HEK293T (cell line): ENCODE measurements around the gene ESRRG.

ENCODE experiments used
- FOXM1 ChIP-seq: fragments of 450-650 bp; IDR thresholded peaks from 2 replicates; pipeline ENCODE4 v1.6.1; 2017; ENCODE audit warnings: mild to moderate bottlenecking, borderline replicate concordance
- LEF1 ChIP-seq: fragments of 450-650 bp; IDR thresholded peaks from 2 replicates; pipeline ENCODE4 v1.6.1; 2017; ENCODE audit warnings: mild to moderate bottlenecking, borderline replicate concordance
- SP1 ChIP-seq: fragments of 450-650 bp; IDR thresholded peaks from 2 replicates; pipeline ENCODE4 v1.6.1; 2017

DNA sequence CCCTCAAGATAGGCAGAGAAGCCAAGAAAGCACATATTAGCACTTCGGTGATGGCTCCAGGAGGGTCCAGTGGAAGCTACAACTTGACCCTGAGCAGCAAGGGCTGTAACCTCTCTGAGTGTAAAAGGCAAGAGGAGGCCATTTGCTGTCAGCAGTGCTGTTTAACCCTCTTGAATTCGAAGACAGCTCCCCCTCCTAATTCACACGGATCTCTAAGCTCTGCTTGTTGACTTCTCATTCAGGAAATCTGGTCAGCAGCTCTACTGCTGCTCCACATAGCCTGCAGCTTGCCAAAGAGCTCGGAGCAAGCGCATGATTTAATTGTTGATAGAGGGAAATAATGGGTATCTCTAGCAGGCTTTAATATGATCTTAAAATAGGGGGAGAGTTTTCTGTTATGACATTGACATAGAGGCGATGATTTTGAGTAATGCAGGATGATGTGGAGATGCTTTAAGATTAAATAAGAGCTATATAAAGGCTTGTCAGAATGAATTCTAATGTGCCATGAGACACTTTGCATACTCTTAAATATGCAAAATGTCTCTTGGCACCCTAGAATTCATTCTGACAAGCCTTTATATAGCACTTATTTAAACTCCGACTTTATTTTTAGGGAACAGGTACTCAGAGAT, 220.6 kb downstream of the ESRRG start:
- TF ChIP-seq SP1 (no peak), LEF1 (no peak), FOXM1 (no peak)
